GM18499 (cell line): ENCODE data around the gene ACTR8.

Source experiments
- ATAC-seq: cut with Tn5 transposase; IDR thresholded peaks from one replicate; pipeline ENCODE4 v1.9.1; 2021; ENCODE audit warnings: moderate number of reproducible peaks; ENCODE audit not compliant: insufficient read depth, unreplicated experiment

Gene ACTR8

DNA sequence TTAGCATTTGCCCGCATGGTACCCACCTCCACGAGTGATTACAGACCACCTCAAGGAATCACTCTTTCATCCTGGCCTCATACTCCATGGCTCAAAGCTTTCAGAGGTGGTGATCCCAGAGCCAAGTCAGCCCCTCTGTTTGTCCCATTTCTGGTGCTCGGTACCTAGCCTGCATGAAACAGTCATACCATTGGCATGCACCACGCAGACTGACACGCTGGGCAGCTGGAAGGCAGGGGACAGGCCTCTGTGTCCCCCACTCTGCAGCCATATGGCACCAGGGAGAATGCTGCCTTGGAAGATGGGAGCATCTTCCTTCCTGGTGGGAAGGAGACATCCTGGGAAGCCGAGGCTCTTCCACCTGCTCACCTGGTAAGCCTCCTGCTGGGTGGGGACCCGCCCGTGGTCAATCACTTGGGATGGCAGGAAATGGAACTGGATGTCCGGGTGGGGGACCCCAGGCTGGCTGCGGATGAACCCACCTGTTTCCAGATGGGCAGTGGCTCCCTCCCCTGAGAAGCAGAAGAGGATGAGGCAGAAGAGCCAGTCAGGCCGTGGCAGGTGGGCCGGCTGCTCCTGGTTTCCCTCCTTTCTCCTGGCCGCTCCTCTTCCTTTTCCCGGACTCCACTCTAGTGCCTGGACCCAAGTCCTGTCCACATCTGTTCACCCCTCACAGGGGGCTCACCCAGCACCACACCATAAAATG, 62.6 kb downstream of the ACTR8 start:
- ATAC-seq, result no peak

DNA sequence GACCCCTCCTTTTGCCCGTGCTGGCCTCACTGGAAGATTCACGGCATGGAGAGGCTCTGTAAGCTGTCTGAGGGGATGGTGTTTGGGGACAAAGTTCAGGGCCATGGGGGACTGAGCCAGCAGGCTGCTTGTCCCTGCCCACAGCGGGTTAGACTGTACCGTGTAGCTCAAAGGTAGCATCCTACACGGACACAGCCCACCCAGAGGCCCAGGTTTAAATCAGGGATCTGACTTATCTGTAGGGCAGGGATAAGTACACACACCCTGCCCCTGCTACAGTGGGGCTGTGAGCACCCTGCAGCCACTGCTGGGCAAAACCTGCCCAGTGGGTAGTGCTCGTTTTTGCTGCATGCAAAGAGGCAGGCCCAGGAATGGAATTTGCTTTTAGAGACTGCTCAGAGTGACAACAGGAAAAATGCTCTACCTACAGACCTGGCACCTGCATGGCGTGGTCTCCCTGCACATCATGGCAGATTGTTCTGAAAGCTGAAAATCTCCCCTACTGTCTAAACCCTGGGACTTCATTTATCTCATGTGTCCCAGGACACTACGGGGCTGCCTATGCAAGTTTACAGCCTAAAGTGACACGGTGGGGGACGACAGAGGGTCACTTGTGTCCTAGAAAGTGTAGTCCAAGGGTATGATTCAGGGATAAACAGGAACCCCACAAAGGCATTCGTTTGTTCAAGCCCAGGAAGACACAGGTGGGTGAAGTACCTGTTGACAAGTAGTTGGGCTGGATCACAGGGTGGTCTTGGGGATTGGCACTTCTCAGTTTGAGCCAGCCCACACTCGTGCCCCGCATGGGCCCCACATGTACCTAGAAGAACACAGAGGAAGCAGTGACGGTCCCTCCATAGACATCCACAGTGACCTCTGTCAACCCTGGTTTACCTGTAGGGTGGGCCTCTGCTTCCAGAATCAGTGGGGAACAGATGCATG, 63.5 kb downstream of the ACTR8 start:
- ATAC-seq, result no peak

- ATAC-seq, result no peak
Observed at GRCh38 chr3:53817809-53818208, 64.1 kb downstream of the ACTR8 start.

DNA sequence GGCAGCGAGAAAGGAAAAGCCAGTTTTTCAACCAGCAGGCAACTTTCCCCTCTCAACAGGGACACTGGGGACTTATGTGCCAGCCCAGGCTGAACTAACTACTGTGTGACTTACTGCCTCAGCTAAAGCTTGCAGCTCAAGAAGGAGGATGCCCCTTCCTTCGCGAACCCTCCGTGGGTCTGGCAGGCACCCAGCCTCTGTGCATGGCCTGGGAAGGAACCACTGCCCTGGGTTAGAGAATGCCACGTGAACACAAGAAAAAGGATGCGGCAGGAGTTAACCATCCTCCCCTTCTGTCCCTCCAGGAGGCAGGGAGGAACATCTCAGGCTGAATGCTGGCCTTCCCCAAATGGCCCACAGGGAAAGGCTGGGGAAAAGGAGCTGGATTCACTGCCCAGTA, 64.7 kb downstream of the ACTR8 start:
- no peak for ATAC-seq
